ENCODE data around the gene NUMB. TPM values are rescaled to one million over a fixed set of nuclear protein-coding genes. Genes with fewer than 3 reads are reported as not detected.

Gene NUMB
- polyA plus RNA-seq, 1 donor from 2014 or later, result 11.5 TPM

GRCh38 chr14:73466861-73467260, 8.5 kb upstream of the NUMB start:
- Histone ChIP-seq H3K9ac (ENCODE audit: low read length) (no peak overlapping the region), H3K27ac (ENCODE audit: low read length) (no peak overlapping the region), H3F3A (ENCODE audit: insufficient read depth, low read length, poor library complexity, severe bottlenecking) (no peaks in the 10 kb centered on the region), H3K4me3 (ENCODE audit: low read length) (no peak overlapping the region), H3K27me3 (ENCODE audit: insufficient read depth, low read depth, low read length) (no peaks in the 10 kb centered on the region), H3K9me3 (ENCODE audit: low read length) (no peaks in the 10 kb centered on the region), H3K9me2 (ENCODE audit: insufficient read depth, low read length) (no peaks in the 10 kb centered on the region), H3K4me2 (ENCODE audit: low read length) (no peak overlapping the region), H3K79me2 (replicated peaks; ENCODE audit: insufficient read depth, low read length) (no peaks in the 10 kb centered on the region), H2AFZ (ENCODE audit: low read depth, low read length) (no peak overlapping the region), H3K36me3 (ENCODE audit: insufficient read depth, low read length) (no peaks in the 10 kb centered on the region), H4K20me1 (ENCODE audit: insufficient read depth) (no peaks in the 10 kb centered on the region)
- TF ChIP-seq RAD21 (conservative IDR thresholded peaks at IDR 0.05) (no peak), POLR2AphosphoS5 (IDR thresholded peaks at IDR 0.05) (no peak), EP300 (conservative IDR thresholded peaks at IDR 0.05; ENCODE audit: poor library complexity, severe bottlenecking) (no peak), EZH2 (IDR thresholded peaks at IDR 0.05; ENCODE audit: borderline replicate concordance, insufficient read depth, low read length, poor library complexity, severe bottlenecking) (no peak), TAF1 (IDR thresholded peaks at IDR 0.05; ENCODE audit: low read depth) (no peak), REST (IDR thresholded peaks at IDR 0.05; ENCODE audit: borderline replicate concordance) (no peak), MXI1 (conservative IDR thresholded peaks at IDR 0.05; ENCODE audit: poor library complexity, severe bottlenecking) (no peak), SMC3 (conservative IDR thresholded peaks at IDR 0.05; ENCODE audit: poor library complexity) (no peak)
- TF ChIP-seq, protein P1, sequence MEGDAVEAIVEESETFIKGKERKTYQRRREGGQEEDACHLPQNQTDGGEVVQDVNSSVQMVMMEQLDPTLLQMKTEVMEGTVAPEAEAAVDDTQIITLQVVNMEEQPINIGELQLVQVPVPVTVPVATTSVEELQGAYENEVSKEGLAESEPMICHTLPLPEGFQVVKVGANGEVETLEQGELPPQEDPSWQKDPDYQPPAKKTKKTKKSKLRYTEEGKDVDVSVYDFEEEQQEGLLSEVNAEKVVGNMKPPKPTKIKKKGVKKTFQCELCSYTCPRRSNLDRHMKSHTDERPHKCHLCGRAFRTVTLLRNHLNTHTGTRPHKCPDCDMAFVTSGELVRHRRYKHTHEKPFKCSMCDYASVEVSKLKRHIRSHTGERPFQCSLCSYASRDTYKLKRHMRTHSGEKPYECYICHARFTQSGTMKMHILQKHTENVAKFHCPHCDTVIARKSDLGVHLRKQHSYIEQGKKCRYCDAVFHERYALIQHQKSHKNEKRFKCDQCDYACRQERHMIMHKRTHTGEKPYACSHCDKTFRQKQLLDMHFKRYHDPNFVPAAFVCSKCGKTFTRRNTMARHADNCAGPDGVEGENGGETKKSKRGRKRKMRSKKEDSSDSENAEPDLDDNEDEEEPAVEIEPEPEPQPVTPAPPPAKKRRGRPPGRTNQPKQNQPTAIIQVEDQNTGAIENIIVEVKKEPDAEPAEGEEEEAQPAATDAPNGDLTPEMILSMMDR (IDR thresholded peaks at IDR 0.05; ENCODE audit: poor library complexity, severe bottlenecking), result no peak

DNA sequence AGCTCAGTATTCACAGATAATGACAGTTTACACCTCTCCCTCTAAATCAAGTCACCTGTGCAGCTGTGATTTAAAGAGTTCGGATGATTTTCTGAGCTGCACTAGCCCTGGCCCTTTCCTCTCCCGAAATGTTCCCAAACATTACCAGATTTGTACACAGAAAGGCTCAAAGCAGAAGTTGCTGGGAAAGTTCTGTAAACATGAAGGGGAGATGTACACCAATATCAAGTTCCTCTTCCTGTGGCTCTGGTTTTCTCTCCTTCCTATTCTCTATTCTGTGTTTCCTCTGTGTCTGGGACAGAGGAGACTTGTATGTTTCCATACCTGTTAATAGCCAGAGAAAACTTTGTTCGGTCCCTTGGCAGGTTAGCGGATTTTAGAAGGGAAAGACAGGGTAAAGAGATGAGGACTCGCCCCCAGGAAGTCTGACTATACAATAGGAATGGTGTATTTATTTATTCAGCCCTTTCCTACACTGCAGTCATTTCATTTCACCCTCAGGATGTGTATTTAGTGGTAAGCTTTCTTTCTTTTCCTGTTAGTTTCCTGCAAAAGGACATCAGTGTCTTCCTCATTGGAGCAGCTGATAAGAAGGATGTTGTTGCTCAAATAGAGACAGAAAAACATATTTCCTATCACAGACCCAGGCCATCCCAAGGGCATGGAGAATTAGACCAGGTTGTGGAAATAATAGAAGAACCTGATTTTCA, 7.6 kb upstream of the NUMB start:
- no peaks in the 10 kb centered on the region for H3K36me3 ChIP-seq (ENCODE audit: insufficient read depth, low read length)
- no peaks in the 10 kb centered on the region for H3K27me3 ChIP-seq (ENCODE audit: insufficient read depth, low read depth, low read length)
- H3K9me3 ChIP-seq (ENCODE audit: low read length), result no peaks in the 10 kb centered on the region
- no peak overlapping the region for H3K4me2 ChIP-seq (ENCODE audit: low read length)
- H3F3A ChIP-seq (ENCODE audit: insufficient read depth, low read length, poor library complexity, severe bottlenecking), result no peaks in the 10 kb centered on the region
- TF ChIP-seq TAF1 (IDR thresholded peaks at IDR 0.05; ENCODE audit: low read depth) (no peak), POLR2AphosphoS5 (IDR thresholded peaks at IDR 0.05) (no peak), MXI1 (conservative IDR thresholded peaks at IDR 0.05; ENCODE audit: poor library complexity, severe bottlenecking) (no peak), REST (IDR thresholded peaks at IDR 0.05; ENCODE audit: borderline replicate concordance) (no peak), SMC3 (conservative IDR thresholded peaks at IDR 0.05; ENCODE audit: poor library complexity) (no peak), EZH2 (IDR thresholded peaks at IDR 0.05; ENCODE audit: borderline replicate concordance, insufficient read depth, low read length, poor library complexity, severe bottlenecking) (no peak), EP300 (conservative IDR thresholded peaks at IDR 0.05; ENCODE audit: poor library complexity, severe bottlenecking) (no peak), RAD21 (conservative IDR thresholded peaks at IDR 0.05) (no peak)
- TF ChIP-seq, protein P1 (IDR thresholded peaks at IDR 0.05; ENCODE audit: poor library complexity, severe bottlenecking), result no peak
- H3K79me2 ChIP-seq (replicated peaks; ENCODE audit: insufficient read depth, low read length), result no peaks in the 10 kb centered on the region
- no peak overlapping the region for H2AFZ ChIP-seq (ENCODE audit: low read depth, low read length)
- no peak overlapping the region for H3K9ac ChIP-seq (ENCODE audit: low read length)
- H3K27ac ChIP-seq (ENCODE audit: low read length), result no peak overlapping the region
- no peak overlapping the region for H3K4me3 ChIP-seq (ENCODE audit: low read length)
- no peaks in the 10 kb centered on the region for H3K9me2 ChIP-seq (ENCODE audit: insufficient read depth, low read length)
- no peaks in the 10 kb centered on the region for H4K20me1 ChIP-seq (ENCODE audit: insufficient read depth)
